CD4-positive, alpha-beta T cell treated with Interleukin-15 for 1 hour (primary cell): ENCODE results near the gene CDK5RAP1.

Experiments
- DNase-seq: peaks from one replicate; pipeline ENCODE4 v3.0.0-alpha.2; 2020

The CDK5RAP1 gene

DNA sequence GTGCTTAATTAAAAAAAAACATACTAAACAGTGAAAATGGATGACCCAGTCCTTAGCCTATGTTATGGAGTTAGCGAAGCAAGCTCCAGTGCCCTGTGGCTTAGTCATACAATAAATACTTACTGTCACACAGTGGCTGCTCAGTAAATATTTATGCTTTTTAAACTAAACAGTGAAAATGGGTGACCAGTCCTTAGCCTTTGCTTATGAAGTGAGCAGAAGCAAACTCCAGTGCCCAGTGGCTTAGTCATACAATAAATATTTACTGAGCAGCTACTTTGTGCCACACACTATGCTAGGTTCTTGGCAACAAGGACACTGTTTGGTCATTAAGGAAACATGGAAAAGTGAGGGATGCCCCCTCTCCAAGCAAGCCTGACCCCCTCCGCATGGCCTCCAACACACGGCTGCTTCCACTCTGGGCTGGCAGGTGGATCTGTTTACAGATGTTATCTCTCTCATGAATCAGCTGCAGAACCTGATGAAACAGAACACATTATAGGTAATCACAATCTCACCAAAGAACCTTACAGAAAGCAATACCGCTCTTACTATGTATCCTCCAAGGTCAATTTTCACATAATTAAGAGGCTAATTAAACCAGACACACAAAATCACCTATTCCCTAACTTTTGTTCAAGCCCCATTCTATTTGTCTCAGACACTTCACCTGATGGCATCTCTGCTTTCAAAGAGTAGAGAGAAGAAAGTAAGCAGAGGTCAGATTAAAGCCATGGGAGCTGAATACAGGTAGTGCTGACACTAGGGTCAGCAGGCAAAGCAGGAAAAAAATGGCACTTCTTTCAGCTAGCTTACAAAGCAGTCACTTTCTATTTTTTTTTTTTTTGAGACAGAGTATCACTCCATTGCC is 27.3 kb downstream of the CDK5RAP1 start:
- no peak for DNase-seq

DNA sequence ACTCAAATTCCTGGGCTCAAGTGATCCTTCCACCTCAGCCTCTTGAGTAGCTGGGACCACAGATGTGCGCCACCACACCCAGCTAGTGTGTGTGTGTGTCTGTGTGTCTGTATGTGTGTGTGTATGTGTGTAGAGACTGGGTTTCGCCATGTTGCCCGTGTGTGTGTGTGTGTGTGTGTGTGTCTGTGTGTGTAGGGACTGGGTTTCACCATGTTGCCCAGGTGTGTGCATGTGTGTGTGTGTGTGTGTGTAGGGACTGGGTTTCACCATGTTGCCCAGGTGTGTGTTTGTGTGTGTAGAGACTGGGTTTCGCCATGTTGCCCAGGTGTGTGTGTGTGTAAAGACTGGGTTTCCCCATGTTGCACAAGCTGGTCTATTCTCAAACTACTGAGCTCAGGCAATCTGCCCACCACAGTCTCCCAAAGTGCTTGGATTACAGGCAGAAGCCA is 28.3 kb downstream of the CDK5RAP1 start:
- DNase-seq, result no peak

DNA sequence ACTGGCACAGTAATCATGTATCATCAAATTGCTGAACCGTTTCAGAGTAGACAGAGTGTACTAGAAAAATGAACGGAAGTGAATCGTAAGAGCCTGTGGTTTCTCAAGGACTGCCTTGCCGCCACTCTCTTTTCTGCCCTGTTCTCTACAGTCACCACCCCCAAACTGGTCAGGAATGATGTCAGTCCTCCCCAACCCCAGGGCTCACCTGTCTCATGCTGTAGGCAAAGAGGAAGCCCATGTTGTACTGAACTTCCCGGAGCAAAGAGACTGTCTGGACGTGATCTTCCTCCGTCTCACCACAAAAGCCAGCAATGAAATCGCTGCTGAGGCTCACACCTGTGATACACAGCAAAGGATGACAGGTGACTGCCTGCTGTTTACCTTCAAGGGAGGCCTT is 31.0 kb downstream of the CDK5RAP1 start:
- peak; percentile 85 for DNase-seq

DNA sequence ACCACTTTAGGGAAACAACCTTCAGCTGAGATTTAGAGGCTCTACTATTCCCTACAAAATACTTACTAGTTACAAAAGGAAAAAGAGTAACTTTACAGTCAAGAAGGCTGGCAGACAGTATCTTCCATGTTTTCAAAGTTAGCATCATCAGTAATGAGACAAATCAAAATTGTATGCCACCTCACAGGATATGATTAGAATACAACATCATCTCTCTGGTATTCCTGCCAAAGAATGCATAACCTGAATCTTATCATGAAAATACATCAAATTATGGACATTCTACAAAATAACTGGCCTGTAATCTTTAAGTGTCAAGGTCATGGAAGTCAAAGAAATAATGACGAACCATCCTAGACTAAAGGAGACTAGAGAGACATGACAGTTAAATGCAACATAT is 38.4 kb downstream of the CDK5RAP1 start:
- DNase-seq, result no peak

DNA sequence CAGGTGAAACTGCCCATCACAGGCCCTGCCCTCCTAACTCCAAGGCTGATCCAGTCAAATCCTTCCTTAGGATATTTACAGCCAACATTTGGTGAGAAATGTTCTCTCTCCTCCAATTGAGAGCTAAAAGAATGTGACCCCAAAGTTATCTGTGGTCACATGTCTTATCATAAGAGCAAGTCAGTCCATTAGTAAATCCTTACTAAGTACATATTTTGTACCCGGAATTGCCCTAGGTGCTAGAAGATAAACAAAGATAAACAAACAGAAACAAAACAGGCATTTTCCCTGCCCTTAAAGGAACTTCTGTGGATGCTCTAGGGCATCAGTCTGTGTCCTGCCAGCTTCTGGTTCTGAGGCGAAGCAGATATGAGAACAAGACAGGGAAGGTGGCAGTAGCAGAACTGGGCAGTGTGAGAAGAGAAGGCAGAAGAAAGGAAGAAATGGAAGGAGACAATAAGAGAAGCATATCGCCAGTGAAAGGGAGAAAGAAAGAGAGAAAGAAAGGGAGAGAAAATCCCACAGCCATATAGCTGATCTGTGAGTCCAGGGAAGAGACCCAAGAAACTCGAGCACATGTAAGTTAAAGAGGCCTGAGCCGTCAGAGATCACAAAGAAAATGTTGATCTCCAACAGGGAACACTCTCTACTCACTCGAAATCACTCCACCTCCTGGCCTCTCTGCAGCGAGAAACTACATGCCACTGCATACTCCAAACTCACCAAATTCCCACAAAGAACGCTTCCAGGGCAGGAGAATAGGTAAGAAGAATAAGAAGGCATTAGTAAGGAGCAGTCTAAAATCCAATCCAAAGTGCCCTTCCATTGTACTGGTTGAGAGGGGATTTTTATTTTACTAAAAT is 41.7 kb downstream of the CDK5RAP1 start:
- DNase-seq, result no peak

DNA sequence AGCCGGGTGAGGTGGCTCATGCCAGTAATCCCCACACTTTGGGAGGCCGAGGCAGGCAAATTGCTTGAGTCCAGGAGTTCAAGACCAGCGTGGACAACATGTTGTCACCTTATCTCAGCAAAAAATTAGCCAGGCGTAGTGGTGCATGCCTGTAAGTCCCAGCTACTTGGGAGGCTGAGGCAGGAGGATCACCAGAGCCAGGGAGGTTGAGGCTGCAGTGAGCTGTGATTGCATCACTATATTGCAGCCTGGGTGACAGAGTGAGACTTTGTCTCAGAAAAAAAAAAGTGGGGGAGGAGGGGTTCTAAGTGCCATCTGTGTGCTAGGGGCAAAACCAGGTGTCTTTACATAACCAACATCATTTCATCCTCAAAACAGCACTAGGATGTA is 48.3 kb downstream of the CDK5RAP1 start:
- no peak for DNase-seq

DNA sequence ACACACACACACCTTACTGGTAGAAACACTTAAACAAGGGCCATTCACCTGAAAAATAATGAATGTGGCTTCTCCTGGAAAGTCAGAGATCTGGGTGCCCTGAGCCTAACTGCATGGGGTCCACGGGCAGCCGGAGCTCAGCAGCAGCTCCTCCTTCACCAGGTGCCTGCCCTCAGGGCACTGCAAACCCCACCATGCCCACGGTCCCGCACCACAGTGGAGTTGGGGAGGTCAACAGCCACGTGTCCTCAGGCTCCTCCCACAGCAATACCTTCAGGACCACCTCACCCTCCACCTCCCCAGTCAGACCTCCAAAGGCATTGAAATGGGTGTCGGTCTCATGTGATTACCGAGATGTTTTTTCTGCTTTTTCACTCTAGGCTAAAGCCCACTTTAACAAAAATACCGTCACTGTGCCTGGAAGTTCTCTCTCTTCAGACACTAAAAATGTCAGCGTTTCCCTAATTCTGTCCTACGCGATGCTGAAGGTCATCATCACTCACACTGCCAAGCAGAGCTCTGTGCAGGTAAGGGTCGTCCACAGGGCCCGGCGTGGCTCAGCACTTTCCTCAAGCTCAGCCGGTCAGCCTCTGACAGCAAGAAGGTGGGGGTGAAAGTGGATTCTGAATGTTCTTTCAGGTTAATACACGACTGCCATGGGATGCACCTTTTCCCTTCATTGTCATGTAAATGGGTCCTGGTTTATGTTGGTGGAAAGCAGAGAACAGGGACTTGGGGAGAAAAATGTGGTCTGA is 48.9 kb downstream of the CDK5RAP1 start:
- DNase-seq, result no peak

DNA sequence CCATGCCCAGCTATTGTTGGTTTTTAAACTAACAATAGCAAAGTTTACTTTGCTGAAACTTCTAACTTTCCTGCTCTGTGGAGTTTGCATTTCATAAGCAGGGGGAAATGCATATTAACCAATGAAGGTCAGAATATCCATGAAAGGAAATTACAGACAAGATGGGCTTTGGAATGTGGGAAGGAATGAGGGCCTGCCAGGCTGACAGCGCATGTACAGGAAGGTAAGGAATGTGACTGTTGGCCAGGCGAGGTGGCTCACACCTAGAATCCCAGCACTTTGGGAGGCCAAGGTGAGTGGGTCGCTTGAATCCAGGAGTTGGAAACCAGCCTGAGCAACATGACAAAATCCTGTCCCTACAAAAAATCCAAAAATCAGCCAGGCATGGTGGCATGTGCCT is 49.6 kb downstream of the CDK5RAP1 start:
- DNase-seq, result no peak

DNA sequence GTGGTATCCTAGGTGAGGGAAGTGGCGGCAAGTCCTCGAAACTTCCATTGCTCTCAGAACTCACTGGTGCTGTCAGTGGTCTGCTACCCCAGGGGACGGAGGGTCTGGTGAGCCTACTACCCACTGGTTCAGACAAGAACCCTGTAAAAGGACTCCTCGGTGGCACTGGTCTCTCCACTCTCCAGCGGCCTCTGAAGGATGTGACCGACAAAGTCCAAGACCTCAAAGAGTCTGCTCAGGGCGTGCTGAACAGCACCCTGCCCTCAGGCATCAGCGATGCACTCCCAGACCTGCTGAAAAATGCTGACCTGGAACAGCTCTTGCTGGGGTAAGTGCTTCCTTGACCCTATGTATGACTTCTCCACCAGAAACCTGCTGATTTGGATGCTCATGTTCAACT is 51.8 kb downstream of the CDK5RAP1 start:
- no peak for DNase-seq

DNA sequence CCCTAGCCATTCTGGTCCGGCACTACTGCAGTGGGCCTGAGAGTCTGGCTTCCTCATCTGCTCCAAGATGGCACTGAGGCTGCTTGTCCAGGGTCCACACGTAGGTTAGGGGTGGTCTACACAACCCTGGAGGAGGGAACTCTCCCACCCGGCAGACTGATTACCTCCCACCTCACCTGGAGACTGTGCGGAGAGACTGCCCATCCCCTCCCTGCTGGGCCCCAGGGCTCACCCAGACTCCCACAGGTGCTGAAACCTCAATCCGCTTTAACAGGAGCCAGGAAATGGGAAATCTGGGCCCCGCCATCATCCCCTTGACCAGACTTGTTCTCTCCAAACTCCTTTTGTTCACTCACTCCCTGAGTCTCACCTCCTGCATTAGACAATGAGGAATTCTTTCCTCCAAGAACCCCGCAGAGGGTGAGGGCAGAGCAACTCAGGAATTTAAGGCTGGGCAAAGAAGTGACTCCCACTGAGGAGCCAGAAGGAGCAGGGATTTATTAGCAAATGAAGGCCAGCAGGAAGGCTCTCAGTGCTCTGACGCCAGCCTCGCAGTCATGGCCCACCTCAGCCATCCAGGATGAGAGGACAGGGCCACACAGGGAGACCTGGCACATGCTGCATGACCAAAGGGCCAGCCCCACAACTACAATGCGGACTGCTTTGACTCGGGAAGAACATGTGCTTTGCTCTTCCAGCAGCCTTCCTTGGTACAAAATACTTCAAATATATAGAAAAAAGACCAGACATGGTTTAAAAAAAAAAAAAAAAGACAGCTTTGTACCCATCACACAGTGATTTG is 53.0 kb downstream of the CDK5RAP1 start:
- no peak for DNase-seq

DNA sequence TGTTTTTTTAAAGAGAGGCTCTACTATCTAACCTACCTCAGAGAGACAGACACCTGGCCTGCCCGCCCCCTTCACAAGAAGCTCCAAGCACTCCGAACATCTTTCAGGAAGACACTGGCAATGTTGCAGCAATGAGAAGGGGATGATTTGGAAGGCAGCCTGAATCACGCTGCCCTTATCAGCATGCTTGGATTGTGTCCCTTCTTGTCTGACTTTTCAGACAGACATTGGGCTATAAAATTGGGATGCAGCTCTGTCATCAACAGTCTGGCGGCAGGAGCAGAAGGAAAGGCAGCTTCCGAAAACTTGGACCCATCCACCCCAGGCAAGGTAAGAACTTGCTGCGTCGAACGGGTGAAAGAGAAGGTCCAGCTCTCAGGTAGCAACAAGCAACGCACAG is 56.0 kb downstream of the CDK5RAP1 start:
- no peak for DNase-seq

DNA sequence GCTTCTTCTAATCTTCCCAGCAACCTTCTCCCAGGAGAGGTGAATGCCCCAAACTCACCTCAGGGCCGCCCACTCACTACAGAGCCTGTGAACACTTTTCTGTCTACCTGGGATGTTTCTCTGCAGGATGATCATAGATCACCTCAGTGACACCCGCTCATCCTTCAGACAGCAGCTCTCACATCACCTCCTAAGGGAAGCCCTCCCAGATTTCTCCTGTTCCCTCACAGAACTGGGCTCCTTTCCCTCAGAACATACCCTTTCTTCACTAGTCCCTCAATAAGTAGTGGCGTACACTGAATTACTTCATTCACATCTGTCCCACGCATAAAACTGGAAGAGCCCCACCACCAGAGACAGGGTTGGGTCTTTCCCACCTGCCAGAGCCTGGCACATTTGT is 57.8 kb downstream of the CDK5RAP1 start:
- DNase-seq, result peak; percentile 1

DNA sequence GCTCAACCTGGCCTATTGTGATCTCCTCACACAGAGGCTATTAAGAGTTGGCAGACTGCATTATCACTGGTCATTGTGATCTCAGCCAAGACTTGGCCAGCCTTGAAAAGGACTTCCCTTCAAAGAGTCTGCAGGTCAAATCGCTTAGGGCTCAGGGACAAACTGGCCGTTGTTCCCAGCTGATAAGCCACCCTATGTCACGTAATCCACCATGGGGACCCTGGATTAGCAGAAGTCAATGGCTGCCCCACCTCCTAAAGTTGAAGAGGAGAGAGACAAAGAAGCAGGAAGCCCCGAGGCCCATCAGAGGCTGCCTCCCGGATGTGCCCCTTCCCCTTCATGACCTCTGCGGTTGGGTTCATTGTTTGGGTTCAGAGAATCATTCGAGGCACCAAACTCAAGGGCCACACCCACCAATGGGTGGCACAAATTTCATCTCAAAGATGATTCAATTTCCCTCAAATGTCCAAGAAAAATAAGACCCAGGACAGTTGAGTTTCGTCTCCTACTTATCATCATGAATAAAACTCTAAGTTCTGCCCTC is 61.7 kb downstream of the CDK5RAP1 start:
- no peak for DNase-seq

DNA sequence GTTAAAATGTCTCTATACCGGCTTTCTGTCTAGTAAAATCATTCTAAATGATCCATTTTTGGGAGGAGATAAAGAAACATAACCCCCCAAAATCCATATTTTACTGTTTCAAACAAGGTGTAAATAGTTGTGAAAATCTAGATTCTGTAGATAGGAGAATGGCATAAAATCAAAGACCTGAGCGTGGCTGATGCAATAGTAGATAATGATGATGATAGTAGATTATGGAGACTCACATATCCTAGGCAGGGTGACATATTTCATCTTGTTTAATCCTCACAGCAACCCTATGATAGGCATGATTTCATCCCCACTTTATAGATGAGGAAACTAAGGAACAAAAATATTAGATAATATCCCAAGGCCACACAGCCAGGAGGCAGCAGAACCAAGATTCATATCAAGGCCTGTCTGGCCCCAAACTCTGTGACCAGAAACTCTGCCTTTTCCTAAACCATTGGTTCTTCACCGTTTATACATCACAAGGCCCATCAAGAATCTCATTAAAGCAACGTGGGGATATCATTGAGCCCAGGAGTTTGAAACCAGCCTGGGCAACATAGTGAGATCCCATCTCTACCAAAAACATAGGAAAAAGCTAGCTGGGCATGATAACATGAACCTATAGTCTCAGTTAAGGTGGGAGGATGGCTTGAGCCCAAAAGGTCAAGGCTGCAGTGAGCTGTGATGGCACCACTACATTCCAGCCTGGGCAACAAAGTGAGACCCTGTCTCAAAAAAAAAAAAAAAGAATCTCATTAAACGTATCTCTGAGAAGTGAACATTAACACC is 62.7 kb downstream of the CDK5RAP1 start:
- DNase-seq, result no peak

DNA sequence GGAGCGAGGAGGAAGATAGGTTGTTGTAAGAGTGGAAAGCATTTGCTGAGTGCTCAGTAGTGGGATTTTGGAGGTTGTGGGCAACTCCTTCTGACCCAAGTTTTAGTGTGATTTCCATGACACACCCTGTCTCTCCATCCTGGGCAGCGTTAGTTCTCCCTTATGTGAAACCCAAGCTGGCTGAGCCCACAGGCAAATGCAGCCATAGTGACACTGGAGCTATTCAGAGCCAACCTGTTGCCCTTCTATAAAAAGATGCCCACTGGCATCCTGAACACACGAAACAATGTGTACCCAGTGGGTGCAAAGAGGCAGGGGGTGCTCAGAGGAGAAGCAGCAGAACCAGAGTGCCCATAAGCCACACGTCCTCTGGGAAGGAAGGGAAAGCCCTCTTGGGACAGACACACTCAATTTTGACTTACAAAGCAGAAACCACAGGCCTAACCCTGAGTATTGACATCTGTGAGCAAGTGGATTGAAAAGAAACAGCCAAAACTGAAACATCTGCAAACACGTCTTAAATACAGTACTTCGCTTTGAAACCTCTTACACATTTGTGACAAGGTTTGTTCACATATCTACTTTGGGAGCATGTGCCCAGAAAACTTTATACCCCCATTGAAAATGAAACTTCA is 63.7 kb downstream of the CDK5RAP1 start:
- no peak for DNase-seq

DNA sequence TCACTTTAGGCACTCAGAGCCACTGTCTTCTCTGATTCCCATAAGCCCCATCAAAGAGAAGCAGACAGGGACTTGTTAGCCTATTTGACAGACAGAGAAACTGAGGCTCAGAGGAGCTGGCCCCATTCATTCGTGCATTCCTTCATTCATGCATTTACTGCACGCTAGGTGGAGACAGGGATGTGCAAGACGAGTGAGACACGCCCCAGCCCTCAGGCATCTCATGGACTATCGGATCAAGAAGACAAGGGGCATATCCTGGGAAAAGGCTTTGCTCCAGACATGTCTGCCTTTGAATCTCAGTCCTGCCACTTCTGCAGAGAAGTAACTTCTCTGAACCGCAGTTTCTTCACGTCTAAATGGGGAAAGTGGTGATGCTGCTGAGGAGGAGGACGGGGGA is 64.2 kb downstream of the CDK5RAP1 start:
- DNase-seq, result no peak

DNA sequence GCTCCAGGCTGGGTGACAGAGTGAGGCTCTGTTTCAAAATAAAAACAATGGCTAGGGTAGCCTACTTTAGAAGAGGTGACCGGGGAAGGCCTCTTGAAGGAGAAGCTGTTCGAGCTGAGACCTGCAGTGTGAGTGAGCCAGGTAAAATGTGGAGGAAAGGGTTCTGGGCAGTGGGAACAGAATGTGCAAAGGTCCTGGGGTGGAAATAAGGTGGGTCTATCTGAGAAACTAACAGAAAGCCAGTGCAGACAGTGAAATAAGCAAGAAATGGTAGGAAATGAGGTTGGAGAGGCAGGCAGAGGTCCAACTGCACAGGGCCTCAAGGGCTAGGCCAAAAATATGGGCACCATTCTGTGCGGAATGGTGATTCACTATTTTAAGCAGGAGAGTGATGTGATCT is 64.9 kb downstream of the CDK5RAP1 start:
- DNase-seq, result no peak

DNA sequence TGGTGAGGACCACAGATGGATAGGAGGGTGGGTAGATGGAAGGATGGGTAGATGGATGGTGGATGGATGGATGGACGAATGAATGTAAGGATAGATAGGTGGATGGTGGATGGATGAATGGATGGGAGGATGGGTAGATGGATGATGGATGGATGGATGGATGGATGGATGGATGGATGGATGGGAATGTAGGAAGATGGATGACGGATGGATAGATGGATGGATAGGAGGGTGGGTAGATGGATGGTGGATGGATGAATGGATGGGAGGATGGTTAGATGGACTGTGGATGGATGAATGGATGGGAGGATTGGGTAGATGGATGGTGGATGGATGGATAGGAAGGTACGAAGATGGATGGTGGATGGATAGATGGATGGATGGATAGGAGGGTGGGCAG is 67.2 kb downstream of the CDK5RAP1 start:
- no peak for DNase-seq

DNA sequence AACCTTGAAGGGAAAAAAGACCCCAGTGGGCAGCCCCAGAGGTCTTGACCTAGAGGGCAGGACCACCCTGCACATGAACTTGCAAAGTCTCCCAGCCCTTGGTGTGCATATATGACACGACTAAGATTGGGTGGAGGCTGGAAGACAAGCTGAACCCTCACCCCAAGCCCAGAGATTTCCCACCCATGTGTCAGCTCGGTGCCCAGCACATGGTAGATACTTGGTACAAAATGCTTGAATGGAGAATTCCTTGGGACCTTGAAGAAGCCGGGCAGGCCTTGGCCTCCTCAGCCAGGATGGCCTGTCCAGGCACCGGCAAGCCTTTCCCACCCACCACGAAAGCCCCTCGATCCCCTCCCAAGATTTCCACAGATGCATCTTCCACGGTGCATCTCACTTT is 67.7 kb downstream of the CDK5RAP1 start:
- no peak for DNase-seq

DNA sequence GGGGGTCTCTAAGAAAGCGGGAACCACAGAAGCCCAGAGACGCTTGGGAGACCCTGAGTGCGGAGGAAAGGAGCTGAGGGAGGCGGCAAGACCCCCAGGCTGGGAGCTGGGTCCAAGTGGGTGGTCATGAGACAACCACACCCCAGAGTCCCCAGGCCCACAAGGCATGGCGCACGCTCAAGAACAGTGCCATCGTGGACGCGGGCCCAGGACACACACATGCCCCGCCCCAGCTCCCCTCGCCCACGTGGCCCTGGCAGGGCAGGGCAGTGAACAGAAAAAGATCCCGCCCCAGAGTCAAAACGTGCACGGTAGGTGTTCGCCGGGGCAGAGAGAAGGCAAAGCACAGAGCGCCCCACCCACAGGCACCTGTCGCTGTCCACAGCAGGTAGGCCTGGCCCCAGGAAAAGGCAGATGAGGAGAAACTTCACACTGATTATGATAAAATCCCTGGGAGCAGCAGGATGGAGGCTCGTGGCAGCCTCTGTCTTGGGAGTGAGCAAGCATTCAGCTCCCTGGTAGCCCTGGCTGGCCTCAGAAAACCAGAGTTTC is 68.3 kb downstream of the CDK5RAP1 start:
- no peak for DNase-seq
